Measurements from ENCODE around the gene GNB5.

GNB5 gene

GRCh38 chr15:52232327-52232726, 41.1 kb upstream of the GNB5 start (continued):
- TF ChIP-seq PATZ1 (CRISPR knock-in tag; IDR thresholded peaks at IDR 0.05; ENCODE audit: borderline replicate concordance) (no peak), ZNF70 (CRISPR knock-in tag; IDR thresholded peaks at IDR 0.05) (no peak), TCF4 (CRISPR knock-in tag; IDR thresholded peaks at IDR 0.05; ENCODE audit: borderline replicate concordance) (no peak), ZFP3 (CRISPR knock-in tag; IDR thresholded peaks at IDR 0.05) (no peak), ZNF565 (CRISPR knock-in tag; conservative IDR thresholded peaks at IDR 0.05; ENCODE audit: low read depth) (no peak), ZNF8 (CRISPR knock-in tag; IDR thresholded peaks at IDR 0.05) (no peak), CSRNP3 (CRISPR knock-in tag; IDR thresholded peaks at IDR 0.05) (no peak), ESRRG (CRISPR knock-in tag; IDR thresholded peaks at IDR 0.05) (no peak)

DNA sequence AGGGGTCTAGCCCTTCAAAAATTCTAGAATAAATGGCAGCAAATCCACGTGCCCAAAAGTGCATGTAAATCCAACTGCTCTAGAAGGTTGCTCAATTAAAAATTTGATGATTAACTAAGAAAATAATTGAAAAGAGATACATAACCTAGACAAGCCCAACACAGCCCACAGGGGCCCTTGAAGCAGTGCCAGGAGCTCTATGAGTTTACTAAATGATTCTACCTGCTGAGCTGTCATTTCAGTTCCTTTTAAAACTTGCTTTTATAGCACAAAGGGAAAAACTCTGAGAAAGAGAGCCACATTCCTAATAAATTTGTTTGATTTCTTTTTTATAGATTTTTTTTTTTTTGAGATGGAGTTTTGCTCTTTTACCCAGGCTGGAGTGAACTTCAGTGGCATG, 38.9 kb upstream of the GNB5 start:
- TF ChIP-seq TOX (CRISPR knock-in tag; IDR thresholded peaks at IDR 0.05; ENCODE audit: borderline replicate concordance): no peak
- no peak for TF ChIP-seq ZFP30 (CRISPR knock-in tag; IDR thresholded peaks at IDR 0.05)
- TF ChIP-seq PATZ1 (CRISPR knock-in tag; IDR thresholded peaks at IDR 0.05; ENCODE audit: borderline replicate concordance): no peak
- TF ChIP-seq GLIS3 (CRISPR knock-in tag; IDR thresholded peaks at IDR 0.05): no peak
- TF ChIP-seq OSR1 (CRISPR knock-in tag; IDR thresholded peaks at IDR 0.05): no peak
- no peak for TF ChIP-seq TSHZ2 (CRISPR knock-in tag; IDR thresholded peaks at IDR 0.05)
- TF ChIP-seq ISL1 (CRISPR knock-in tag; IDR thresholded peaks at IDR 0.05): no peak
- no peak for TF ChIP-seq RARB (CRISPR knock-in tag; IDR thresholded peaks at IDR 0.05)
- TF ChIP-seq ARNTL (CRISPR knock-in tag; IDR thresholded peaks at IDR 0.05; ENCODE audit: borderline replicate concordance, low read depth): no peak
- no peak for TF ChIP-seq BACH2 (CRISPR knock-in tag; IDR thresholded peaks at IDR 0.05; ENCODE audit: borderline replicate concordance)
- no peak for TF ChIP-seq CSRNP3 (CRISPR knock-in tag; IDR thresholded peaks at IDR 0.05)
- TF ChIP-seq, protein P1, sequence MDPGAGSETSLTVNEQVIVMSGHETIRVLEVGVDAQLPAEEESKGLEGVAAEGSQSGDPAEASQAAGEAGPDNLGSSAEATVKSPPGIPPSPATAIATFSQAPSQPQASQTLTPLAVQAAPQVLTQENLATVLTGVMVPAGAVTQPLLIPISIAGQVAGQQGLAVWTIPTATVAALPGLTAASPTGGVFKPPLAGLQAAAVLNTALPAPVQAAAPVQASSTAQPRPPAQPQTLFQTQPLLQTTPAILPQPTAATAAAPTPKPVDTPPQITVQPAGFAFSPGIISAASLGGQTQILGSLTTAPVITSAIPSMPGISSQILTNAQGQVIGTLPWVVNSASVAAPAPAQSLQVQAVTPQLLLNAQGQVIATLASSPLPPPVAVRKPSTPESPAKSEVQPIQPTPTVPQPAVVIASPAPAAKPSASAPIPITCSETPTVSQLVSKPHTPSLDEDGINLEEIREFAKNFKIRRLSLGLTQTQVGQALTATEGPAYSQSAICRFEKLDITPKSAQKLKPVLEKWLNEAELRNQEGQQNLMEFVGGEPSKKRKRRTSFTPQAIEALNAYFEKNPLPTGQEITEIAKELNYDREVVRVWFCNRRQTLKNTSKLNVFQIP (CRISPR knock-in tag; IDR thresholded peaks at IDR 0.05; ENCODE audit: borderline replicate concordance, low read depth): no peak
- TF ChIP-seq ZC3H10 (CRISPR knock-in tag; IDR thresholded peaks at IDR 0.05): no peak
- no peak for TF ChIP-seq PPARA (CRISPR knock-in tag; IDR thresholded peaks at IDR 0.05; ENCODE audit: borderline replicate concordance)
- TF ChIP-seq ZNF70 (CRISPR knock-in tag; IDR thresholded peaks at IDR 0.05): no peak
- no peak for TF ChIP-seq ESRRG (CRISPR knock-in tag; IDR thresholded peaks at IDR 0.05)
- TF ChIP-seq CSDC2 (CRISPR knock-in tag; IDR thresholded peaks at IDR 0.05): no peak
- no peak for TF ChIP-seq ZNF565 (CRISPR knock-in tag; conservative IDR thresholded peaks at IDR 0.05; ENCODE audit: low read depth)
- TF ChIP-seq TCF4 (CRISPR knock-in tag; IDR thresholded peaks at IDR 0.05; ENCODE audit: borderline replicate concordance): no peak
- no peak for ATAC-seq

Measured in SK-N-SH treated with all-trans-retinoic acid at 6 μM for 48 hours (cell line).